Measurements from ENCODE around the gene U2AF1L4. TPM values are rescaled to one million over a fixed set of nuclear protein-coding genes. Genes with fewer than 3 reads are reported as not detected.

The U2AF1L4 gene
- total RNA-seq, 2 experiments from 2014 or later: 35.0 to 38.1 TPM

DNA sequence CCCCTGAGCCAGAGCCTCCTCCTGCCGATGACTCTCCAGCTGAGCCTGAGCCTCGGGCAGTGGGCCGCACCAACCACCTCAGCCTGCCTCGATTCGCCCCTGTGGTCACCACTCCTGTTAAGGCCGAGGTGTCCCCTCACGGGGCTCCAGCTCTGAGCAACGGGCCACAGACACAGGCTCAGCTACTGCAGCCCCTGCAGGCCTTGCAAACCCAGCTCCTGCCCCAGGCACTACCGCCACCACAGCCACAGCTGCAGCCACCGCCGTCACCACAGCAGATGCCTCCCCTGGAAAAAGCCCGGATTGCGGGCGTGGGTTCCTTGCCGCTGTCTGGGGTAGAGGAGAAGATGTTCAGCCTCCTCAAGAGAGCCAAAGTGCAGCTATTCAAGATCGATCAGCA, 23.8 kb downstream of the U2AF1L4 start:
- ChIA-PET POLR2A (no interaction called here), CTCF (interaction anchor here (0.7 to 0.8 kb wide), 2 partner anchors 18 to 19 kb away, joined by 3 to 4 read pairs; no protein-coding TSS in a partner anchor)
- Mint-ChIP-seq H3K9me3 (no peaks in the 10 kb centered on the region), H3K27ac (peak overlapping the region; percentile 19), H3K4me3 (no peak overlapping the region), H3K36me3 (ENCODE audit: low read depth) (peaks cover 50% of the 10 kb centered on the region), H3K27me3 (no peaks in the 10 kb centered on the region), H3K4me1 (peaks cover 23% of the 10 kb centered on the region)
- DNase-seq: no peak

GRCh38 chr19:35720648-35721047, 24.6 kb downstream of the U2AF1L4 start:
- H3K9me3 Mint-ChIP-seq: no peaks in the 10 kb centered on the region
- peaks cover 30% of the 10 kb centered on the region for H3K4me1 Mint-ChIP-seq
- H3K36me3 Mint-ChIP-seq (ENCODE audit: low read depth): peaks cover 43% of the 10 kb centered on the region
- DNase-seq: no peak
- H3K27me3 Mint-ChIP-seq: no peaks in the 10 kb centered on the region
- no peak overlapping the region for H3K4me3 Mint-ChIP-seq
- CTCF ChIA-PET: interaction anchor here (0.8 kb wide), 1 partner anchor 19 kb away, joined by 3 read pairs; no protein-coding TSS in a partner anchor
- no peak overlapping the region for H3K27ac Mint-ChIP-seq
- POLR2A ChIA-PET: no interaction called here

DNA sequence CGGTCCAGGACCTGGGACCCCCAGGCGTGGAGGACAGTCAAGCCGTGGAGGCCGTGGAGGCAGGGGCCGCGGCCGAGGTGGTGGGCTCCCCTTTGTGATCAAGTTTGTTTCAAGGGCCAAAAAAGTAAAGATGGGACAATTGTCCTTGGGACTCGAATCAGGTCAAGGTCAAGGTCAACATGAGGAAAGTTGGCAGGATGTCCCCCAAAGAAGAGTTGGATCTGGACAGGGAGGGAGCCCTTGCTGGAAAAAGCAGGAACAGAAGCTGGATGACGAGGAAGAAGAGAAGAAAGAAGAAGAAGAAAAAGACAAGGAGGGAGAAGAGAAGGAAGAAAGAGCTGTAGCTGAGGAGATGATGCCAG, 25.1 kb downstream of the U2AF1L4 start:
- DNase-seq: no peak
- Mint-ChIP-seq H3K4me1 (peaks cover 35% of the 10 kb centered on the region), H3K9me3 (no peaks in the 10 kb centered on the region), H3K36me3 (ENCODE audit: low read depth) (peaks cover 38% of the 10 kb centered on the region), H3K27me3 (no peaks in the 10 kb centered on the region), H3K27ac (peak overlapping the region; percentile 50), H3K4me3 (no peak overlapping the region)
- ChIA-PET POLR2A (no interaction called here), CTCF (no interaction called here)

DNA sequence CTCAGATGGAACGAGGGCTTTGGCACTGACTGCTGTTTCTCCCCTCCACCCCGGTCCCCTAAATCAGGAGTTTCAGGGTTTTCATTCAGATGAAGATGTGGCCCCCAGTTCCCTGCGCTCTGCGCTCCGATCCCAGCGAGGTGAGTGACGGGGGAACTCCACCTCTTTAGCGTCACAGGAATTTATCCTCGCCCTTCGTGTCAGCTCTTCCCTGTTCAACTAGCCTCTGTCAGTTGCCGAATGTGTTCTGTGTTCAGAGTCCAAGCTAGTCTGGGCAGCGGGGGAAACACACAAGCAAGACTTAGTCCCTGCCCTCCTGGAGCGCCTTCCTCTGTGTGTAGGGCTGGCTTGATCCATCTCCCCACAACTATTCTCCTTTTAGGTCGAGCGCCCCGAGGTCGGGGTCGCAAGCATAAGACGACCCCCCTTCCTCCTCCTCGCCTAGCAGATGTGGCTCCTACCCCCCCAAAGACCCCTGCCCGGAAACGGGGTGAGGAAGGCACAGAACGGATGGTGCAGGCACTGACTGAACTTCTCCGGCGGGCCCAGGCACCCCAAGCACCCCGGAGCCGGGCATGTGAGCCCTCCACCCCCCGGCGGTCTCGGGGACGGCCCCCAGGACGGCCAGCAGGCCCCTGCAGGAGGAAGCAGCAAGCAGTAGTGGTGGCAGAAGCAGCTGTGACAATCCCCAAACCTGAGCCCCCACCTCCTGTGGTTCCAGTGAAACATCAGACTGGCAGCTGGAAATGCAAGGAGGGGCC, 25.6 kb downstream of the U2AF1L4 start:
- H3K27me3 Mint-ChIP-seq: no peaks in the 10 kb centered on the region
- POLR2A ChIA-PET: no interaction called here
- peaks cover 41% of the 10 kb centered on the region for H3K4me1 Mint-ChIP-seq
- no peak for DNase-seq
- CTCF ChIA-PET: interaction anchor here (1.1 kb wide), 1 partner anchor 17 kb away, joined by 4 read pairs; no protein-coding TSS in a partner anchor
- peak overlapping the region; percentile 85 for H3K27ac Mint-ChIP-seq
- peaks cover 34% of the 10 kb centered on the region for H3K36me3 Mint-ChIP-seq (ENCODE audit: low read depth)
- H3K4me3 Mint-ChIP-seq: peak overlapping the region; percentile 87
- no peaks in the 10 kb centered on the region for H3K9me3 Mint-ChIP-seq

DNA sequence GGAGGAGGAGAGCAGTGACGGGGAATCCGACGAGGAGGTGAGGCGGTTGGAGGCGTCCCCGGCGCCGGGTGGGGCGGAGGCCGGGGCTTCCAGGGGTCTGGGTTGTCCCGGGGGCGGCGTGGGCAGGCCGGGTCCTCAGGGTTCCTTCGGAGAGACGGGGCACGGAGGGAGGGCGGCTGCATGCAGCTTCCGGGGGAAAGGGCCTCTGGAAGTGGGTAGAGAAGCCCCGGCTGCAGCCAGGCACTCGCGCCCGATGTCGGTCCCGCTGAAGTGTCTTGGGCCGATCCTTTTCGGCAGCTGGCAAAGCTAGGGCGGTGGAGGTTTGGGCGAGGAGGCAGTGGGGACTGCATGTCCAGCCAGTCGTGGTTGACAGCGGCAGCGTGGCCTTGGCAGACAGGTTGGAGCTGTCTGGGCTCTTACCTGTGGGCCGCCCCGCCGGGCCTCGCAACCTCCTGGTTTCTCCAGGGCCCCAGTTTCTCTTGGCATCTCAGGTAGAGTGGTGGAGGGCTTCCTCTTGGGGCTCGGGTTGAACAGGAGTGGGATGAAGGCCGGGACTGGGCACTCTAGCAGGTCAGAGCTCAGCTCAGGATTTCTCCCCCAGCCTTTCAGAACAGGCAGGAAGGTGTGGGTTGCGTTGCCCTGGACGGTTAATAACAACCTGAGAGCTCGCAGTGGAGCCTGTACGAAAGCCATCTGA, 26.7 kb downstream of the U2AF1L4 start:
- H3K4me3 Mint-ChIP-seq: peak overlapping the region; percentile 87

GRCh38 chr19:35717665-35718344, 27.4 kb downstream of the U2AF1L4 start, which contains the start of gene KMT2B:
Gene KMT2B (plus strand): TSS chr19:35718003. CDS start chr19:35718019, 16 bp downstream.
- H3K4me1 Mint-ChIP-seq: peaks cover 59% of the 10 kb centered on the region
- POLR2A ChIA-PET: no interaction called here
- H3K27ac Mint-ChIP-seq: peak within 1 kb of the TSS; percentile 94
- no peaks in the 10 kb centered on the region for H3K9me3 Mint-ChIP-seq
- CTCF ChIA-PET: interaction anchor here (0.9 to 1.1 kb wide), 2 partner anchors 23 kb away, joined by 4 to 5 read pairs; no protein-coding TSS in a partner anchor
- DNase-seq: no peak
- no peaks in the 10 kb centered on the region for H3K27me3 Mint-ChIP-seq
- peaks cover 24% of the 10 kb centered on the region for H3K36me3 Mint-ChIP-seq (ENCODE audit: low read depth)
- peak within 1 kb of the TSS; percentile 87 for H3K4me3 Mint-ChIP-seq

More for the DNA sequence above, 26.7 kb downstream of the U2AF1L4 start:
- H3K9me3 Mint-ChIP-seq: no peaks in the 10 kb centered on the region
- peak overlapping the region; percentile 85 for H3K27ac Mint-ChIP-seq
- H3K27me3 Mint-ChIP-seq: no peaks in the 10 kb centered on the region
- peaks cover 52% of the 10 kb centered on the region for H3K4me1 Mint-ChIP-seq
- ChIA-PET POLR2A (interaction anchor here (0.7 kb wide), 1 partner anchor 101 kb away, joined by 3 read pairs; no protein-coding TSS in a partner anchor), CTCF (interaction anchor here (0.8 to 1.1 kb wide), 4 partner anchors 12 to 24 kb away, joined by 3 to 5 read pairs (median 4); no protein-coding TSS in a partner anchor)
- DNase-seq: peak; percentile 54
- peaks cover 28% of the 10 kb centered on the region for H3K36me3 Mint-ChIP-seq (ENCODE audit: low read depth)

DNA sequence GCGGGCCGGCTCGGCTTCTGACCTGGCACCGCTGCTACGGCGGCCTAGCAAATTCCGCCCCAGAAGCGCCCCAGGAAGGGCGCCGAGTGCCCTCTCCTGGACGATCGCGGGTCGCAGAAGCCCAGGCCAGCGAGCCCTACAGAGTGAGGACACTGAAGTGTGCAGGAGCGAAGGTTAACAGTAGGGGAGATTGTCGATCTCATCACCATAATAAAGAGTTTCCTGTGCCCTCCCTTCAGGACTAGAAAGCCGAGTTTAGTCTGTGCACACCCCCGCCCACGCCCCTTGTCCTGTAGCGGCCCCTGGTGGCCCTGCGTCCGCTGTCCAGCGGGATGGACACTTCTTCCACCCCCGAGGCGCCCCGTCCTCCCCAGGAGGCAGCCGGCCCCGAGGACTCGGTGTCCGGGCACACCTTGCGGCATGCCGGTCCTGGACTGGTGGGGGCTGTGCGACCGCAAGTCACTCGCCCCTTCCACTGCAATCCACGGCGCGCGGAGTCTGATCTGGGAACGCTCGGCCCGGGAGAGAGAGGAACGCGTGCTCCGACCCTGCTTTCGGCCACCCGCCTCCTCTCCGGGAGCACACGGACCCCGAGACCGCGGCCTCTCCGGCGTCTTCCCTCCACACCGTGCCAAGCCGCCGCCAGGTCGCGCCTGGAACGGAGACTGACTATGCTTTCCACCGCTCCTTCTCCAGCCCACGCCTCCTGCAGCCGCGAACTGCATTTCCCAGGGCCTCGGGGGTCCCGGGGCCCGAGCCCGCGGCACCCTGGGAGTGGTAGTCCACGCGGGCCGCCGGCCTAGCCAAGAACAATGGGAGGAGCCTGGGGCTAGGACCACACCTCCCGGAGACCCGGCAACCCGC, 28.2 kb downstream of the U2AF1L4 start:
- Mint-ChIP-seq H3K36me3 (ENCODE audit: low read depth) (peaks cover 17% of the 10 kb centered on the region), H3K9me3 (no peaks in the 10 kb centered on the region), H3K4me3 (peak overlapping the region; percentile 87), H3K27me3 (no peaks in the 10 kb centered on the region), H3K4me1 (peaks cover 66% of the 10 kb centered on the region), H3K27ac (peak overlapping the region; percentile 94)
- CTCF ChIA-PET: interaction anchor here (1.8 to 6.0 kb wide), 3 partner anchors 15 to 31 kb away, joined by 4 to 72 read pairs (median 12); partner anchors contain the start of gene LIN37
- POLR2A ChIA-PET: no interaction called here
- peak; percentile 97 for DNase-seq

- Mint-ChIP-seq H3K9me3 (no peaks in the 10 kb centered on the region), H3K4me3 (peak overlapping the region; percentile 87), H3K27me3 (no peaks in the 10 kb centered on the region), H3K36me3 (ENCODE audit: low read depth) (peaks cover 15% of the 10 kb centered on the region), H3K27ac (peak overlapping the region; percentile 94), H3K4me1 (peaks cover 69% of the 10 kb centered on the region)
- CTCF ChIA-PET: interaction anchor here (0.6 to 6.0 kb wide), 5 partner anchors 14 to 167 kb away, joined by 3 to 72 read pairs (median 4); partner anchors contain the start of gene LIN37
- POLR2A ChIA-PET: interaction anchor here (0.6 kb wide), 1 partner anchor 32 kb away, joined by 3 read pairs; the partner anchor contains the start of gene LIN37
- DNase-seq: no peak
These were observed 29.0 kb downstream of the U2AF1L4 start for GRCh38 chr19:35715981-35716800.

GRCh38 chr19:35715355-35715809, 29.8 kb downstream of the U2AF1L4 start:
- Mint-ChIP-seq H3K36me3 (ENCODE audit: low read depth) (peaks cover 12% of the 10 kb centered on the region), H3K27me3 (no peaks in the 10 kb centered on the region), H3K27ac (peak overlapping the region; percentile 94), H3K9me3 (no peaks in the 10 kb centered on the region), H3K4me1 (peaks cover 77% of the 10 kb centered on the region), H3K4me3 (peak overlapping the region; percentile 87)
- no peak for DNase-seq
- ChIA-PET CTCF (interaction anchor here (0.6 to 6.0 kb wide), 8 partner anchors 10 to 362 kb away, joined by 3 to 72 read pairs (median 4); partner anchors contain the start of genes LIN37 and ZBTB32), POLR2A (interaction anchor here (0.6 kb wide), 1 partner anchor 33 kb away, joined by 3 read pairs; the partner anchor contains the start of gene LIN37)

DNA sequence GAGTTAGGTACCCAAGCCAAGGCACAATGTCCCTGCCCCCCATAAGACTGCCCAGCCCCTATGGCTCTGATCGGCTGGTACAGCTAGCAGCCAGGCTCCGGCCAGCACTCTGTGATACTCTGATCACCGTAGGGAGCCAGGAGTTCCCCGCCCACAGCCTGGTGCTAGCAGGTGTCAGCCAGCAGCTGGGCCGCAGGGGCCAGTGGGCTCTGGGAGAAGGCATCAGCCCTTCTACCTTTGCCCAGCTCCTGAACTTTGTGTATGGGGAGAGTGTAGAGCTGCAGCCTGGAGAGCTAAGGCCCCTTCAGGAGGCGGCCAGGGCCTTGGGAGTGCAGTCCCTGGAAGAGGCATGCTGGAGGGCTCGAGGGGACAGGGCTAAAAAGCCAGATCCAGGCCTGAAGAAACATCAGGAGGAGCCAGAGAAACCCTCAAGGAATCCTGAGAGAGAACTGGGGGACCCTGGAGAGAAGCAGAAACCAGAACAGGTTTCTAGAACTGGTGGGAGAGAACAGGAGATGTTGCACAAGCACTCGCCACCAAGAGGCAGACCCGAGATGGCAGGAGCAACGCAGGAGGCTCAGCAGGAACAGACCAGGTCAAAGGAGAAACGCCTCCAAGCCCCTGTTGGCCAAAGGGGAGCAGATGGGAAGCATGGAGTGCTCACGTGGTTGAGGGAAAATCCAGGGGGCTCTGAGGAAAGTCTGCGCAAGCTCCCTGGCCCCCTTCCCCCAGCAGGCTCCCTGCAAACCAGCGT, 30.4 kb downstream of the U2AF1L4 start:
- Mint-ChIP-seq H3K4me1 (peaks cover 78% of the 10 kb centered on the region), H3K27ac (peak overlapping the region; percentile 99), H3K27me3 (no peaks in the 10 kb centered on the region), H3K36me3 (ENCODE audit: low read depth) (peaks cover 9% of the 10 kb centered on the region), H3K4me3 (peak overlapping the region; percentile 87), H3K9me3 (no peaks in the 10 kb centered on the region)
- ChIA-PET POLR2A (interaction anchor here (0.7 to 4.3 kb wide), 2 partner anchors 12 to 299 kb away, joined by 3 to 31 read pairs; no protein-coding TSS in a partner anchor), CTCF (interaction anchor here (0.6 to 6.0 kb wide), 9 partner anchors 10 to 362 kb away, joined by 3 to 72 read pairs (median 5); partner anchors contain the start of genes LIN37, PSENEN, U2AF1L4 and ZBTB32)
- peak; percentile 38 for DNase-seq

Measured in activated CD4-positive, alpha-beta T cell treated with anti-CD3 and anti-CD28 coated beads, Interleukin-2, amount 10 ng/mL, durations not matched to agents 7 days and 5 days (primary cell).